IgD-negative memory B cell (primary cell): ENCODE measurements around the gene BORCS6. TPM values are rescaled to one million over a fixed set of nuclear protein-coding genes. Genes with fewer than 3 reads are reported as not detected.
A peak's percentile ranks its signal among the peaks of the same experiment; 100 is the strongest.

Experiments
- H3K27ac Mint-ChIP-seq, 3 donors: one replicate each; pipeline ENCODE4 v1.8.0; 2020 to 2022; ENCODE audit warnings: mild to moderate bottlenecking in 3 of 3, mixed read lengths in 3 of 3, moderate library complexity in 1 of 3
- H3K27me3 Mint-ChIP-seq: one replicate; pipeline ENCODE4 v1.8.0; 2021; ENCODE audit warnings: mixed read lengths
- H3K36me3 Mint-ChIP-seq: one replicate; pipeline ENCODE4 v1.8.0; 2020; ENCODE audit warnings: mild to moderate bottlenecking, mixed read lengths
- H3K4me1 Mint-ChIP-seq, 3 donors: one replicate each; pipeline ENCODE4 v1.8.0; 2020 to 2022; ENCODE audit warnings: mixed read lengths in 3 of 3, mild to moderate bottlenecking in 1 of 3
- H3K4me3 Mint-ChIP-seq, 4 donors: one replicate each; pipeline ENCODE4 v1.8.0; 2020 to 2022; ENCODE audit warnings: mild to moderate bottlenecking in 4 of 4, mixed read lengths in 4 of 4, moderate library complexity in 3 of 4
- H3K9me3 Mint-ChIP-seq, 3 donors: one replicate each; pipeline ENCODE4 v1.8.0; 2020 to 2021; ENCODE audit warnings: mixed read lengths in 3 of 3, mild to moderate bottlenecking in 1 of 3
- polyA plus RNA-seq: library from polyadenylated mRNA; unstranded; fragments of 300-500 nt; fragmentation: Illumina TruSeq; gene quantifications from one replicate; pipeline ENCODE4 v1.2.3, GENCODE V29; 2021

BORCS6 gene
- polyA plus RNA-seq, 1 donor from 2014 or later: 30.0 TPM

- peaks cover 5% of the 10 kb centered on the region for H3K27me3 Mint-ChIP-seq
- H3K9me3 Mint-ChIP-seq: no peaks in the 10 kb centered on the region
- peaks cover 3% of the 10 kb centered on the region for H3K36me3 Mint-ChIP-seq
- no peak overlapping the region for H3K4me3 Mint-ChIP-seq
- no peak overlapping the region for H3K27ac Mint-ChIP-seq
- H3K4me1 Mint-ChIP-seq: peaks cover 23 to 46% (median 44%) of the 10 kb centered on the region in 3 donors
Measured at GRCh38 chr17:8156246-8156992, 33.6 kb downstream of the BORCS6 start.

- no peak overlapping the region for H3K27ac Mint-ChIP-seq
- H3K36me3 Mint-ChIP-seq: peaks cover 3% of the 10 kb centered on the region
- H3K9me3 Mint-ChIP-seq: no peaks in the 10 kb centered on the region
- H3K4me3 Mint-ChIP-seq: no peak overlapping the region
- peaks cover 25 to 42% (median 42%) of the 10 kb centered on the region in 3 donors for H3K4me1 Mint-ChIP-seq
- H3K27me3 Mint-ChIP-seq: peaks cover 5% of the 10 kb centered on the region
Measured at GRCh38 chr17:8155996-8156245, 34.1 kb downstream of the BORCS6 start.

- H3K4me1 Mint-ChIP-seq: peaks cover 25 to 42% (median 40%) of the 10 kb centered on the region in 3 donors
- peaks cover 3% of the 10 kb centered on the region for H3K36me3 Mint-ChIP-seq
- H3K9me3 Mint-ChIP-seq: no peaks in the 10 kb centered on the region
- H3K27ac Mint-ChIP-seq: peak overlapping the region in 1 of 3 donors; percentile 96
- peaks cover 5% of the 10 kb centered on the region for H3K27me3 Mint-ChIP-seq
- H3K4me3 Mint-ChIP-seq: no peak overlapping the region
Measured at GRCh38 chr17:8155231-8155995, 34.6 kb downstream of the BORCS6 start.

- Mint-ChIP-seq H3K9me3 (no peaks in the 10 kb centered on the region), H3K4me3 (peak overlapping the region in 2 of 4 donors; percentile 69 to 88), H3K27ac (peak overlapping the region in 1 of 3 donors; percentile 96), H3K27me3 (peaks cover 5% of the 10 kb centered on the region), H3K36me3 (peaks cover 3% of the 10 kb centered on the region), H3K4me1 (peaks cover 25 to 39% (median 35%) of the 10 kb centered on the region in 3 donors)
Measured at GRCh38 chr17:8154608-8155155, 35.3 kb downstream of the BORCS6 start.

GRCh38 chr17:8153957-8154607 is 35.9 kb downstream of the BORCS6 start:
- Mint-ChIP-seq H3K4me1 (peaks cover 25 to 36% (median 35%) of the 10 kb centered on the region in 3 donors), H3K27ac (peak overlapping the region in 1 of 3 donors; percentile 96), H3K9me3 (no peaks in the 10 kb centered on the region), H3K4me3 (peak overlapping the region in 2 of 4 donors; percentile 69 to 88), H3K36me3 (peaks cover 3% of the 10 kb centered on the region), H3K27me3 (peaks cover 5% of the 10 kb centered on the region)

GRCh38 chr17:8153525-8153956 is 36.4 kb downstream of the BORCS6 start:
- Mint-ChIP-seq H3K4me3 (peak overlapping the region in 2 of 4 donors; percentile 32 to 51), H3K27ac (peak overlapping the region in 2 of 3 donors; percentile 71 to 96), H3K4me1 (peaks cover 20 to 32% (median 30%) of the 10 kb centered on the region in 3 donors), H3K27me3 (peaks cover 5% of the 10 kb centered on the region), H3K9me3 (no peaks in the 10 kb centered on the region), H3K36me3 (peaks cover 3% of the 10 kb centered on the region)

- Mint-ChIP-seq H3K9me3 (no peaks in the 10 kb centered on the region), H3K27ac (peak overlapping the region in 2 of 3 donors; percentile 71 to 96), H3K27me3 (peaks cover 5% of the 10 kb centered on the region), H3K4me1 (peaks cover 18 to 28% (median 28%) of the 10 kb centered on the region in 3 donors), H3K36me3 (peaks cover 3% of the 10 kb centered on the region), H3K4me3 (peak overlapping the region in 1 of 4 donors; percentile 32)
Measured at GRCh38 chr17:8153031-8153451, 36.9 kb downstream of the BORCS6 start.

GRCh38 chr17:8152112-8152775 is 37.7 kb downstream of the BORCS6 start, which contains the start of gene PER1:
TSS of gene PER1 (minus strand) at chr17:8152404. CDS start at chr17:8150706, 1,698 bp downstream.
- Mint-ChIP-seq H3K36me3 (peaks cover 5% of the 10 kb centered on the region), H3K9me3 (no peaks in the 10 kb centered on the region), H3K4me1 (peaks cover 18 to 28% (median 28%) of the 10 kb centered on the region in 3 donors), H3K27me3 (peaks cover 5% of the 10 kb centered on the region), H3K4me3 (peak within 1 kb of the TSS in 3 of 4 donors; percentile 90 to 95 (median 95)), H3K27ac (peak within 1 kb of the TSS in 2 of 3 donors; percentile 93 to 100)

GRCh38 chr17:8151641-8152111 is 38.3 kb downstream of the BORCS6 start:
- Mint-ChIP-seq H3K27me3 (peaks cover 5% of the 10 kb centered on the region), H3K9me3 (no peaks in the 10 kb centered on the region), H3K27ac (peak overlapping the region in 2 of 3 donors; percentile 93 to 100), H3K36me3 (peaks cover 5% of the 10 kb centered on the region), H3K4me3 (peak overlapping the region in 3 of 4 donors; percentile 90 to 95 (median 95)), H3K4me1 (peaks cover 18 to 29% (median 28%) of the 10 kb centered on the region in 3 donors)

GRCh38 chr17:8151120-8151640 is 38.8 kb downstream of the BORCS6 start:
- Mint-ChIP-seq H3K27me3 (peaks cover 5% of the 10 kb centered on the region), H3K27ac (peak overlapping the region in 2 of 3 donors; percentile 93 to 100), H3K4me1 (peaks cover 18 to 30% (median 29%) of the 10 kb centered on the region in 3 donors), H3K36me3 (peaks cover 7% of the 10 kb centered on the region), H3K4me3 (peak overlapping the region in 3 of 4 donors; percentile 90 to 95 (median 95)), H3K9me3 (no peaks in the 10 kb centered on the region)

- Mint-ChIP-seq H3K9me3 (no peaks in the 10 kb centered on the region), H3K4me3 (peak overlapping the region in 3 of 4 donors; percentile 52 to 95 (median 95)), H3K27ac (peak overlapping the region in 2 of 3 donors; percentile 93 to 100), H3K4me1 (peaks cover 17 to 30% (median 28%) of the 10 kb centered on the region in 3 donors), H3K27me3 (peaks cover 5% of the 10 kb centered on the region), H3K36me3 (peaks cover 8% of the 10 kb centered on the region)
Measured at GRCh38 chr17:8150194-8151119, 39.5 kb downstream of the BORCS6 start.

- H3K36me3 Mint-ChIP-seq: peaks cover 8% of the 10 kb centered on the region
- peak overlapping the region; percentile 41 to 84 (median 64) for H3K4me3 Mint-ChIP-seq
- H3K27me3 Mint-ChIP-seq: peaks cover 5% of the 10 kb centered on the region
- peak overlapping the region in 1 of 3 donors; percentile 84 for H3K27ac Mint-ChIP-seq
- H3K9me3 Mint-ChIP-seq: no peaks in the 10 kb centered on the region
- peaks cover 10 to 30% (median 21%) of the 10 kb centered on the region in 3 donors for H3K4me1 Mint-ChIP-seq
Measured at GRCh38 chr17:8149419-8150193, 40.4 kb downstream of the BORCS6 start.
